NCI-H2196 treated with DMSO at 0.1 percent for 48 hours (cell line): ENCODE data around the gene UBA1.

Source experiments
- DNase-seq: peaks from one replicate; lab custom pipeline; 2025; ENCODE audit not compliant: unreplicated experiment; lab: John Stamatoyannopoulos, UW

The UBA1 gene

GRCh38 chrX:47228550-47229270 is 35.1 kb downstream of the UBA1 start:
- DNase-seq: no peak

DNA sequence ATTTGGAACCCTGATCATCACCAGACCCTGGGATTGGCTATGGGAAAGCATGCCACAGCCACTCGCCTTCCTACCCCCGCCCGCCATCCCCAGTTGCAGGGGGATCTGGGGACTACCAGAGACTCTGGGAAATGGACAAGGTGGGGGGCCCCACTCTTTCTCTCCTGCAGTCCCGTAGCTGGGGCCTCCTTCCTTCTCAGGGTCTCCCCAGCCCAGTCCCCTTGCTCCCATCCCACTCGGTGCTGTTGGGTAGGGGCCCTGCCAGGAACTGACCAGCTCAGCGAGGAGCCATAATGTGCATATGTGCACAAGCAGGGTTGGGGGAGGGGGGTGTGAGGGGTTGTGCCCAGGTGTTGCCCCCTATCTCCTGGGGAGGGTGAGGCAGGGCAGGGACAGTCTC is 35.8 kb downstream of the UBA1 start:
- no peak for DNase-seq

GRCh38 chrX:47230136-47230868 is 36.7 kb downstream of the UBA1 start:
- DNase-seq: no peak

DNA sequence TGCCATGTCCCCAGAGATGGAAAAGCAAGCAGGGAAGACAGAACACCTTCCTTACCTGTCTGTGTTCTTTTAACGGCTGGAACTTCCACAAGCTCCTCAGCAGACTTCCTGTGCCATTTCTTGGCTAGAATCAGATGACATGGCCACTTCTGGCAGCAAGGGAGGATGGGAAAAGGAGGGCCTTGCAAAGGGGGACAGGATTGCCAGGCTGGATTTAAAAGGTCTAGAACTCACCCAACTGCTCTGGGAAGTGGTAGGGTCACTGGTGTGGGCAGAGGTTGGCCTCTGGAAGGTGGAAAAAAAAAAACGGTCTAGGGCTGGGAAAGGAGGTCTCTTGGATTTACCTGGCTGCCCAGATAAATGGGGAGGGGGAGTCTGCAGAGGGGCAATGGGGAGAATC is 37.5 kb downstream of the UBA1 start:
- DNase-seq: no peak

DNA sequence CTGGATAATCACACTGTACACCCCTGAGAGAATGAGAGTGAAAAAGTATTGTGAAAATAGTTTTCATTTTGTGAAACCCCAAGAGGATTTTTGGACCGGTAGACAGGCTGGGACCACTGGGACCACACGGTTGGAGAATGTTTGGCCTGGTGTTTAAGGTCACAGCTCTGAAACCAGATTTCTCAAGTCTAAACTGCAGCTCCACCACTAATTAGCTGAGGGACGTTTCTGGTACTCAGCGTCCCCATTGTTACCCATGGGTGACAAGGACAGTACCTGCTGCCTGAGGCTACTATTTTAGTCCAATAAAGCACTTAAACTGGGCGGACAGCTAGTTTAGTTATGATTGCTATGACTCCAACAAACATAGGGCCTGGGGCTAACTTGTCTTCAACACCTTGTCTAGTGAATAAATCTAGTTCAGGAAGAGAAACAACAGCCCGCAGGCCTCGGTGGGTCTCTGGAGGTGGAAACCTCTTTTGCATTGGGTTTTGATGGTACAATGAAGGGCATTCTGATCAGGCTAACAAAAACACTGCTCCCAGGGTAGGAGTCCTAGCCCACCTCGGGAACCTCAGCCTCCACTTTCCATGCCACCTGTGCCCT is 38.7 kb downstream of the UBA1 start:
- DNase-seq: no peak

- DNase-seq: no peak
These were observed 39.2 kb downstream of the UBA1 start, which contains the start of gene USP11 for GRCh38 chrX:47232803-47233332. USP11 (plus strand) TSS chrX:47233009; CDS start chrX:47233044, 35 bp downstream.

- peak; percentile 98 for DNase-seq
These were observed 39.9 kb downstream of the UBA1 start for GRCh38 chrX:47233333-47234113.

GRCh38 chrX:47234583-47234982 is 41.0 kb downstream of the UBA1 start:
- no peak for DNase-seq

DNA sequence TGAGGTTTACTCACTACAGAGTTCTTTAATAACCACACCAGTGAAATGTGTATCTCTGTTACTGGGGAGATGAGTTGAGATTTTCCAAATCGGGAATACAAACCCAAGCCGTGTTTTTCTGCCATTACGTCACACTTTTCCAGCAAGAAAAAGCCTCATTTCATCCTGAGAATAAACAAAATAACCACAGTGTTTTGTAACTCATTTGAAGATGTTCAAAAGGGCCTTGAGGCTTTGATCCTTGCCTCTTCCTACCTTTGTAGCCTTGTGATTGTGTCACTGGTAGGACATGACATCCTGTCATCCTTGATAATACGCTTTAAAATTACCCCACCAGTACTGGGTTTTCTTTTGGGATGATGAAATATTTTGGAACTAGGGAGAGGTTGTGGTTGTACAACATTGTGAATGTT is 42.1 kb downstream of the UBA1 start:
- DNase-seq: no peak

DNA sequence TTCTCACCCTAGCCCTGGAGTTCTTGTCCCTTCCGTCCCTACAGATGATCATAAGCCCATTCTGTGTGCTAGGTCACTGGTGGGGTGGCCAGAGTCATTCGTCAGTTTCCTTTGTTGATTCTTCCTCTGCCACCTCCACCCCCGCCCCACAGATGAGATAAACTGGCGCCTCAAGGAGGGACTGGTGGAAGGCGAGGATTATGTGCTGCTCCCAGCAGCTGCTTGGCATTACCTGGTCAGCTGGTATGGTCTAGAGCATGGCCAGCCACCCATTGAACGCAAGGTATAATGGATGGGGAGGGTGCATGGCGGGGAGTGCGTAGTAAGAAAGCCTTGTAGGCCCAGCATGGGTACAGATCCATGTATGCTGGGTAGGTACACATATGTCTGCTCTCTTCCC is 45.6 kb downstream of the UBA1 start:
- no peak for DNase-seq

DNA sequence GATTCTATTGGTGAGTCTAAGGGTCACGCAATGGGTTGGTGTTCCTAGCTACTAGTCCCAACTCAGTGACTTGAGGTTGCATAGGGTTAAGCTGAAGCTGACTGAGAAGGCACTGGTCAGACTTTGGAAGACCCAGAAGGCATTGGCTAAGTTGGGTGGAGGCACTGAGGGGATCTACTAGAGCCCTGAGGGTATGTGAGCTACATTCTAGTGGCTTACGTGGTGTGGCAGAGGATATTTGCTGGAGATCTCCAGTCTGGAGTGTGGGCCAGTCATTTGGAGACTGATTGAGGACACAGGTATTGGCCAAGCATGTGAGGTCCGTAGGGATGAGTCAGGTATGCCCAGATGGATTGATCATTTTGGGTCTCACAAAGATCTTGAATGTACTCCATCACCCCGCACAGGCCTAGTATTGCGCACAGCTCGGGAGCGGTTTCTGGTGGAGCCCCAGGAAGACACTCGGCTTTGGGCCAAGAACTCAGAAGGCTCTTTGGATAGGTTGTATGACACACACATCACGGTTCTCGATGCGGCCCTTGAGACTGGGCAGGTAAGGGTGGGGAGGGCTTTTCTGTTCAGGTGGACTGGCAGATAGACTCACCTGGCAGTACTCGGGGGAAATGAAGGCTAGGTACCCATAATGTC is 46.4 kb downstream of the UBA1 start:
- no peak for DNase-seq

DNA sequence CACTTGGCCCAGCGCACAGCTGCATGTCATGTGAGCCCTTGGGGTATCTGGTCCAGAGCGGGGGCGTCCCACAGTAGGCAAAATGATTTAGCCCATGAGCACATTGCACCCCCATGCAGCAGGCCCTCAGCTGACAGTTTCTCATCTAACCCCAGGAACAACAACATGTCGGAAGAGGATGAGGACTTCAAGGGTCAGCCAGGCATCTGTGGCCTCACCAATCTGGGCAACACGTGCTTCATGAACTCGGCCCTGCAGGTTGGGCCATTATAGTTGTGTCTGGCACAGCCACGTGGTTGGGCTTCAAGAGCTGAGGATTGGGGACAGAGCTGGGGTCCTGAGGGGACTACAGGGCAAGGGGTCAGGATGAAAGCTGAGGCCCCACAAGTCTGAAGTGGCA is 47.0 kb downstream of the UBA1 start:
- no peak for DNase-seq

GRCh38 chrX:47241201-47242011 is 47.8 kb downstream of the UBA1 start:
- DNase-seq: no peak

DNA sequence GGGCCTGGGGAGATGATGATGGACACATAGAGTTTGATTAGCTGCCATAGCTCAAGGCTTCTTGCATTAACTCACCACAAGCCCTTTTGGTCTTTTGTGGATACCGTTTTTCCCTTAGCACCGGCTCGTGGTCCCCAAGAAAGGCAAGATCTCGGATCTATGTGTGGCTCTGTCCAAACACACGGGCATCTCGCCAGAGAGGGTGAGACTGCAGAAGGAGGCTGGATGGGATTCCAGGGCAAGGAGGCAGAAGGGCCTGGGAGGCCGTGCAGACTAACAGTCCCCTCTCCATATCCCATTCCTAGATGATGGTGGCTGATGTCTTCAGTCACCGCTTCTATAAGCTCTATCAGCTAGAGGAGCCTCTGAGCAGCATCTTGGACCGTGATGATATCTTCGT is 48.7 kb downstream of the UBA1 start:
- DNase-seq: no peak

- DNase-seq: no peak
These were observed 49.7 kb downstream of the UBA1 start for GRCh38 chrX:47243351-47243750.

DNA sequence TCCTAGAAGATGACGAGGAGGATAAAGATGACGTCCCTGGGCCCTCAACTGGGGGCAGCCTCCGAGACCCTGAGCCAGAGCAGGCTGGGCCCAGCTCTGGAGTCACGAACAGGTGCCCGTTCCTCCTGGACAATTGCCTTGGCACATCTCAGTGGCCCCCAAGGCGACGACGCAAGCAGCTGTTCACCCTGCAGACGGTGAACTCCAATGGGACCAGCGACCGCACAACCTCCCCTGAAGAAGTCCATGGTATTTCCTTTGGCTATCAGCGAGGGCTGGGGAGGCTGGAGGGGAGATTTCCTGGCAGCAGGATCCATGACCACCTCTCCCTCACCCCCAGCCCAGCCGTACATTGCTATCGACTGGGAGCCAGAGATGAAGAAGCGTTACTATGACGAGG is 51.0 kb downstream of the UBA1 start:
- DNase-seq: no peak

GRCh38 chrX:47245156-47245555 is 51.5 kb downstream of the UBA1 start:
- DNase-seq: no peak

DNA sequence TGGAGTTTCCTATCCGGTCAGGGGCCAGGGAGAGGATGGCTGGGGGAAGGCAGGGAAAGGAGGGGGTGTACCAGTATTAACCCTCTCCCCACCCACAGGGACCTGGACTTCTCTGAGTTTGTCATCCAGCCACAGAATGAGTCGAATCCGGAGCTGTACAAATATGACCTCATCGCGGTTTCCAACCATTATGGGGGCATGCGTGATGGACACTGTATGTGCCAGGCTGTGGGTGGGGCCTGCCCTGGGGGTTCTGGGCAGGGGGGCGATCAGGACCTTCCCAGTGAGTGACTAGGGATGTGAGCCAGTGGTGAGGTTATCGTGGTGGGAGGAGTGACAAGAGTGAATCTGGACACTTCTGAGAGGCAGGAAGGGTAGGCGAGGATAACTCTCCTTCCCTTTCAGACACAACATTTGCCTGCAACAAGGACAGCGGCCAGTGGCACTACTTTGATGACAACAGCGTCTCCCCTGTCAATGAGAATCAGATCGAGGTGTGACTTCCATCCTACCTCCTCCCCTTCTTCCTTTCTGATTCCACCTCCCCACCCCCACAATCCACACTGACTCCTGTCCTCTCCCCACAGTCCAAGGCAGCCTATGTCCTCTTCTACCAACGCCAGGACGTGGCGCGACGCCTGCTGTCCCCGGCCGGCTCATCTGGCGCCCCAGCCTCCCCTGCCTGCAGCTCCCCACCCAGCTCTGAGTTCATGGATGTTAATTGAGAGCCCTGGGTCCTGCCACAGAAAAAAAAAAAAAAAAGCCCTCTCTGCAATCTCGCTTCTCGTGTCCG is 53.8 kb downstream of the UBA1 start:
- DNase-seq: no peak

- DNase-seq: no peak
These were observed 54.3 kb downstream of the UBA1 start for GRCh38 chrX:47247999-47248320.
